ENCODE results near the gene HTR1A.

GRCh38 chr5:63962279-63962678 is at the start of gene HTR1A:
- TF ChIP-seq EZH2 (IDR thresholded peaks at IDR 0.05) (no peak), CTCF (IDR thresholded peaks at IDR 0.05) (no peak), EZH2phosphoT487 (IDR thresholded peaks at IDR 0.05) (no peak)
